Psoas muscle (tissue), 8 donors: ENCODE measurements around the gene ZBTB42. TPM values are rescaled to one million over a fixed set of nuclear protein-coding genes. Genes with fewer than 3 reads are reported as not detected.

Experiments
- ATAC-seq, 4 donors: fragments of 200-7000 bp; cut with Tn5 transposase; one replicate each; pipeline ENCODE4 v1.9.1; 2020; ENCODE audit warnings: moderate library complexity in 3 of 4, mild to moderate bottlenecking in 2 of 4
- DNase-seq, 2 donors: peaks; one replicate each; pipeline ENCODE4 v3.0.0-alpha.2; 2020
- H3K27ac ChIP-seq: fragments of 200-600 bp; one replicate; pipeline ENCODE4 v1.8.0; 2022
- H3K27me3 ChIP-seq, 3 donors: fragments of 200-600 bp in 1 of 3; one replicate each; pipeline versions ENCODE4 v1.6.1 to v1.8.0; 2013 to 2022; ENCODE audit warnings: low read length in 2 of 3, mild to moderate bottlenecking in 2 of 3, moderate library complexity in 1 of 3; ENCODE audit not compliant: insufficient read depth in 3 of 3
- H3K36me3 ChIP-seq, 2 donors: fragments of 200-600 bp in 1 of 2; one replicate each; pipeline versions ENCODE4 v1.6.1 to v1.8.0; 2013 to 2022; ENCODE audit warnings: low read depth in 1 of 2, mild to moderate bottlenecking in 1 of 2, moderate library complexity in 1 of 2; ENCODE audit not compliant: insufficient read depth in 1 of 2
- H3K4me1 ChIP-seq: fragments of 200-600 bp; one replicate; pipeline ENCODE4 v1.8.0; 2022
- H3K4me3 ChIP-seq: fragments of 200-600 bp; one replicate; pipeline ENCODE4 v1.8.0; 2022; ENCODE audit warnings: mild to moderate bottlenecking
- H3K9me3 ChIP-seq: fragments of 200-600 bp; one replicate; pipeline ENCODE4 v1.8.0; 2022
- WGBS, 3 donors: extraction: QIAGEN DNeasy Blood & Tissue Kit; methylation state at CpG; one replicate each; pipeline versions ENCODE4 v1.1.6 to v1.1.7; 2013; 5-methylcytosine and 5-hydroxymethylcytosine counted together
- intact Hi-C, 2 donors: fragments of 100-400 bp; cut with DNase I; formaldehyde crosslinking; loops; one replicate each; pipeline versions ENCODE4 v1.11.0 to v1.14.2; 2022
- polyA plus RNA-seq, 3 donors: library from polyadenylated mRNA; stranded (reverse); fragments of 200-250 nt; gene quantifications; one replicate each; pipeline ENCODE4 v1.2.3, GENCODE V29; 2013
- total RNA-seq, 4 donors: library from RNA; stranded (reverse); fragmentation: NEBNext Ultra II Directional in 2 of 4; extraction: Animal tissue kit (Norgen Biotek cat#: 25700) in 2 of 4; gene quantifications; one replicate each; pipeline versions ENCODE4 v1.2.1 to v1.2.4, GENCODE V29; 2021 to 2023
- TF ChIP-seq, protein P1 (sequence below): fragments of 200-600 bp; IDR thresholded peaks from one replicate; pipeline ENCODE4 v1.8.0; 2022; ENCODE audit warnings: antibody characterized with exemption
- donor health status: healthy with polysubstance abuse.
- donor health status: DM: no; HTN: no; CAD: no; lungs with moderate emphysema.
- donor health status: Bipolar disorder and iron deficiency.
- donor health status: healthy.
- donor health status: DM: yes; HTN: yes; CAD: no.
- donor health status: DM: no; HTN: no; CAD: no.
- donor health status: DM: no; HTN: no; CAD: no.
- donor health status: DM: yes; HTN: yes; CAD: no.

The ZBTB42 gene
- total and polyA plus RNA-seq, 7 donors: 4.2 to 7.4 (median 6.2) TPM

DNA sequence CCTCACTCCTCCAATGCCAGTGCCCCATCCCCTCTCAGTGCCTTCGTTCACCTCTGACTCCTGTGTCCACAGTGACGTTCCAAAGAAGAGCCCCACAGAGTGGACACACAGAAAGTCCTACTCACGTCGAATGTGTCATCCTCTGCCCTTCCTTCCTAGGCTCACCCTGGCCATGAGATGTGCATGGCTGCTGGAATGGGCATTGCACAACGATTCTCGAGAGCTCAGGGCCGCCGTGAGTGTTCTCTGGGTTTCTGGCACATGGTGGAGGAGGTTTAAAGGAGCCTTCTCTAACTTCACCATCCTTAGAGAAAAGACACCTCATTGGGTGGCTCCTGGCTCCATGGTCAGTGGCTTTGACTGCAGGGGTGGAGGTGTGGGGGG is 51.4 kb downstream of the ZBTB42 start:
- Histone ChIP-seq H3K4me3 (no peak overlapping the region), H3K36me3 (no peaks in the 10 kb centered on the region), H3K27me3 (peaks cover 0 to 26% (median 2%) of the 10 kb centered on the region in 3 donors), H3K4me1 (no peaks in the 10 kb centered on the region), H3K9me3 (no peaks in the 10 kb centered on the region), H3K27ac (no peak overlapping the region)
- WGBS, 3 donors: 47 to 52% (median 49%) methylated on average over 8 of the region's 8 CpGs
- DNase-seq: no peak
- TF ChIP-seq, protein P1, sequence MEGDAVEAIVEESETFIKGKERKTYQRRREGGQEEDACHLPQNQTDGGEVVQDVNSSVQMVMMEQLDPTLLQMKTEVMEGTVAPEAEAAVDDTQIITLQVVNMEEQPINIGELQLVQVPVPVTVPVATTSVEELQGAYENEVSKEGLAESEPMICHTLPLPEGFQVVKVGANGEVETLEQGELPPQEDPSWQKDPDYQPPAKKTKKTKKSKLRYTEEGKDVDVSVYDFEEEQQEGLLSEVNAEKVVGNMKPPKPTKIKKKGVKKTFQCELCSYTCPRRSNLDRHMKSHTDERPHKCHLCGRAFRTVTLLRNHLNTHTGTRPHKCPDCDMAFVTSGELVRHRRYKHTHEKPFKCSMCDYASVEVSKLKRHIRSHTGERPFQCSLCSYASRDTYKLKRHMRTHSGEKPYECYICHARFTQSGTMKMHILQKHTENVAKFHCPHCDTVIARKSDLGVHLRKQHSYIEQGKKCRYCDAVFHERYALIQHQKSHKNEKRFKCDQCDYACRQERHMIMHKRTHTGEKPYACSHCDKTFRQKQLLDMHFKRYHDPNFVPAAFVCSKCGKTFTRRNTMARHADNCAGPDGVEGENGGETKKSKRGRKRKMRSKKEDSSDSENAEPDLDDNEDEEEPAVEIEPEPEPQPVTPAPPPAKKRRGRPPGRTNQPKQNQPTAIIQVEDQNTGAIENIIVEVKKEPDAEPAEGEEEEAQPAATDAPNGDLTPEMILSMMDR: no peak
- intact Hi-C loops: no loop called here
- peak in 1 of 4 donors; percentile 33 for ATAC-seq

Other genes starting within 250 kb of the ZBTB42 start
- 1 to 10 TPM in 1 of 4 donors, under 1 TPM in 3; 0.32 to 7.3 (median 0.33) TPM for gene C14orf180, start 221.3 kb upstream of the ZBTB42 start, total RNA-seq
- 1 to 10 TPM in 2 of 3 donors, under 1 TPM in 1; 0.58 to 4.0 (median 1.9) TPM for gene C14orf180, start 221.3 kb upstream of the ZBTB42 start, polyA plus RNA-seq
- not detected for gene TMEM179, start 196.3 kb upstream of the ZBTB42 start, total RNA-seq
- gene TMEM179, start 196.3 kb upstream of the ZBTB42 start, polyA plus RNA-seq: under 1 TPM in 1 of 3 donors, not detected in 2; 0.01 TPM
- 10 to 100 TPM; 16.4 to 26.3 (median 23.4) TPM for gene INF2, start 111.5 kb upstream of the ZBTB42 start, total RNA-seq
- gene INF2, start 111.5 kb upstream of the ZBTB42 start, polyA plus RNA-seq: 10 to 100 TPM; 12.0 to 29.1 (median 12.8) TPM
- gene ADSS1, start 76.9 kb upstream of the ZBTB42 start, total RNA-seq: 100 to 1,000 TPM; 201 to 359 (median 278) TPM
- gene ADSS1, start 76.9 kb upstream of the ZBTB42 start, polyA plus RNA-seq: 100 to 1,000 TPM; 187 to 394 (median 300) TPM
- gene SIVA1, start 48.0 kb upstream of the ZBTB42 start, total RNA-seq: 100 to 1,000 TPM in 1 of 4 donors, 10 to 100 TPM in 3; 55.8 to 105 (median 84.5) TPM
- gene SIVA1, start 48.0 kb upstream of the ZBTB42 start, polyA plus RNA-seq: 100 to 1,000 TPM; 147 to 233 (median 233) TPM
- gene AKT1, start 5.4 kb upstream of the ZBTB42 start, total RNA-seq: 10 to 100 TPM; 54.9 to 79.3 (median 60.0) TPM
- gene AKT1, start 5.4 kb upstream of the ZBTB42 start, polyA plus RNA-seq: 100 to 1,000 TPM in 1 of 3 donors, 10 to 100 TPM in 2; 51.9 to 102 (median 62.0) TPM
- 10 to 100 TPM in 1 of 4 donors, 1 to 10 TPM in 3; 6.3 to 15.7 (median 7.7) TPM for gene CEP170B, start 64.2 kb downstream of the ZBTB42 start, total RNA-seq
- 1 to 10 TPM; 2.0 to 5.8 (median 3.3) TPM for gene CEP170B, start 64.2 kb downstream of the ZBTB42 start, polyA plus RNA-seq
- gene PLD4, start 123.8 kb downstream of the ZBTB42 start, total RNA-seq: under 1 TPM in 2 of 4 donors, not detected in 2; 0.04 to 0.25 TPM
- gene PLD4, start 123.8 kb downstream of the ZBTB42 start, polyA plus RNA-seq: not detected
- 1 to 10 TPM; 1.3 to 4.7 (median 3.4) TPM for gene AHNAK2, start 177.3 kb downstream of the ZBTB42 start, total RNA-seq
- 1 to 10 TPM in 1 of 3 donors, under 1 TPM in 2; 0.69 to 2.0 (median 0.75) TPM for gene AHNAK2, start 177.3 kb downstream of the ZBTB42 start, polyA plus RNA-seq
- 1 to 10 TPM; 1.3 to 2.2 (median 1.6) TPM for gene CLBA1, start 184.7 kb downstream of the ZBTB42 start, total RNA-seq
- gene CLBA1, start 184.7 kb downstream of the ZBTB42 start, polyA plus RNA-seq: 1 to 10 TPM; 1.7 to 6.8 (median 6.1) TPM
- 1 to 10 TPM in 2 of 4 donors, under 1 TPM in 2; 0.79 to 1.8 (median 1.1) TPM for gene CDCA4, start 220.0 kb downstream of the ZBTB42 start, total RNA-seq
- 1 to 10 TPM; 1.3 to 3.3 (median 2.1) TPM for gene CDCA4, start 220.0 kb downstream of the ZBTB42 start, polyA plus RNA-seq